Endothelial cell of umbilical vein (primary cell): ENCODE data around the gene PPP5C. TPM values are rescaled to one million over a fixed set of nuclear protein-coding genes. Genes with fewer than 3 reads are reported as not detected.

Experiments used
- BruUV-seq: library from RNA; stranded (reverse); fragments of 400-500 nt; replicated peaks from 2 replicates; lab custom pipeline; 2021; lab: Mats Ljungman, UMichigan
- CTCF ChIA-PET: fragments of 300-600, 350-600 bp; sonication (Branson Sonifier 250); formaldehyde crosslinking; loops from one replicate; lab custom pipeline; 2021; ENCODE audit warnings: antibody characterized with exemption, inconsistent platforms; lab: Charles Lee
- POLR2A ChIA-PET: fragments of 300-600, 350-600 bp; sonication (Branson Sonifier 250); formaldehyde crosslinking; loops from one replicate; lab custom pipeline; 2021; ENCODE audit warnings: antibody characterized with exemption, inconsistent platforms; lab: Charles Lee
- DNase-seq: peaks from one replicate; pipeline ENCODE4 v3.0.0-alpha.2; 2011; ENCODE audit warnings: low read depth, low spot score
- FAIRE-seq: peaks from 2 replicates; lab custom pipeline; 2011; peaks lifted over from hg19 to GRCh38; lab: Jason Lieb, UNC
- H2AFZ ChIP-seq: 2 replicates; pipeline ENCODE4 v1.6.0; 2012; ENCODE audit warnings: low read depth, low read length, control low read depth, inconsistent platforms
- H3K27ac ChIP-seq: 2 replicates; pipeline ENCODE4 v1.5.1; 2011; ENCODE audit warnings: low read depth, mild to moderate bottlenecking, control low read depth, low read length, moderate library complexity; ENCODE audit not compliant: insufficient read depth
- H3K27me3 ChIP-seq, 2 experiments: 2 replicates each; pipeline versions ENCODE4 v1.6.0 to v1.6.1; 2011; ENCODE audit warnings: low read length in 2 of 2, mixed read lengths in 1 of 2; ENCODE audit not compliant: control insufficient read depth in 2 of 2, insufficient read depth in 2 of 2
- H3K36me3 ChIP-seq, 2 experiments: 2 replicates in 1 of 2; 3 replicates in 1 of 2; pipeline ENCODE4 v1.5.1; 2011; ENCODE audit warnings: low read length in 2 of 2, mild to moderate bottlenecking in 1 of 2, moderate library complexity in 1 of 2; ENCODE audit not compliant: control insufficient read depth in 2 of 2, insufficient read depth in 2 of 2; ENCODE audit errors: extremely low read depth in 1 of 2
- H3K4me1 ChIP-seq: 3 replicates; pipeline ENCODE4 v1.5.1; 2011; ENCODE audit warnings: mild to moderate bottlenecking, low read length; ENCODE audit not compliant: control insufficient read depth, insufficient read depth; ENCODE audit errors: extremely low read depth
- H3K4me2 ChIP-seq: 2 replicates; pipeline ENCODE4 v1.6.1; 2011; ENCODE audit warnings: low read length, control low read depth, mixed read lengths; ENCODE audit not compliant: insufficient read depth
- H3K4me3 ChIP-seq, 3 experiments: fragments of 200-600 bp in 1 of 3; sonication (generic), shearing (Covaris generic) in 1 of 3; replicated peaks in 1 of 3; 2 replicates each; pipeline ENCODE4 v1.5.1; 2011 to 2016; ENCODE audit warnings: control low read depth in 3 of 3, low read length in 3 of 3, mild to moderate bottlenecking in 2 of 3, inconsistent platforms in 1 of 3, low read depth in 1 of 3, moderate library complexity in 1 of 3; ENCODE audit not compliant: insufficient read depth in 1 of 3
- H3K79me2 ChIP-seq: 2 replicates; pipeline ENCODE4 v1.6.0; 2012; ENCODE audit warnings: low read length, inconsistent platforms; ENCODE audit not compliant: control insufficient read depth, insufficient read depth
- H3K9ac ChIP-seq: replicated peaks from 2 replicates; pipeline ENCODE3; 2011; ENCODE audit warnings: low read length, control low read depth; ENCODE audit not compliant: insufficient read depth; ENCODE audit errors: extremely low read depth
- H3K9me1 ChIP-seq: replicated peaks from 3 replicates; pipeline ENCODE4 v1.6.0; 2011; ENCODE audit warnings: mild to moderate bottlenecking, low read length; ENCODE audit not compliant: control insufficient read depth, insufficient read depth; ENCODE audit errors: extremely low read depth
- H3K9me3 ChIP-seq: replicated peaks from 2 replicates; pipeline ENCODE4 v1.5.1; 2012; ENCODE audit warnings: low read length, inconsistent platforms; ENCODE audit not compliant: control insufficient read depth, insufficient read depth
- H4K20me1 ChIP-seq: replicated peaks from 2 replicates; pipeline ENCODE3; 2011; ENCODE audit warnings: mild to moderate bottlenecking, low read length; ENCODE audit not compliant: control insufficient read depth, insufficient read depth; ENCODE audit errors: extremely low read depth
- EZH2 ChIP-seq: IDR thresholded peaks from 2 replicates; pipeline ENCODE4 v1.6.1; 2012; ENCODE audit warnings: borderline replicate concordance, low read depth, mild to moderate bottlenecking, moderate library complexity, low read length, inconsistent platforms; ENCODE audit not compliant: severe bottlenecking
- GATA2 ChIP-seq: IDR thresholded peaks from 2 replicates; pipeline ENCODE4 v1.7.0; 2011; ENCODE audit warnings: low read depth, mild to moderate bottlenecking, moderate library complexity, mixed read lengths, low read length; ENCODE audit not compliant: insufficient read length, insufficient read depth
- JUN ChIP-seq: IDR thresholded peaks from 2 replicates; pipeline ENCODE4 v1.6.1; 2011; ENCODE audit warnings: borderline replicate concordance, low read depth; ENCODE audit not compliant: insufficient read length, insufficient read depth
- POLR2A ChIP-seq: IDR thresholded peaks from 2 replicates; pipeline ENCODE4 v1.6.1; 2012; ENCODE audit warnings: low read depth, mild to moderate bottlenecking, control low read depth, low read length
- dilution Hi-C: fragments of 300-500 bp; cut with MboI; formaldehyde crosslinking; loops from one replicate; pipeline ENCODE4 v1.15.0; 2019; ENCODE audit warnings: low sequenced_read_pairs; ENCODE audit not compliant: extremely low pct_ligation_motif_present
- intact Hi-C: fragments of 100-400 bp; cut with micrococcal nuclease; formaldehyde crosslinking; loops from one replicate; pipeline ENCODE4 v1.10.0; 2022
- polyA plus RNA-seq, 4 experiments: library from polyadenylated mRNA; depleted of rRNA in 3 of 4; stranded (reverse) in 3 of 4; unstranded in 1 of 4; fragments of >200 nt; gene quantifications; 2 replicates each; pipeline versions ENCODE4 v1.2.1 to v1.2.3, GENCODE V29; 2011 to 2012; ENCODE audit warnings: missing spikeins in 1 of 4
- total RNA-seq: library from RNA; stranded (reverse); gene quantifications from 2 replicates; pipeline ENCODE4 v1.2.3, GENCODE V29; 2021
- TF ChIP-seq, protein P1 (sequence below): IDR thresholded peaks from 2 replicates; pipeline ENCODE4 v1.6.1; 2011; ENCODE audit not compliant: insufficient read depth, insufficient read length
- TF ChIP-seq, protein P2 (sequence below), 2 donors: IDR thresholded peaks; 1 replicate in 1 of 2; 2 replicates in 1 of 2; pipeline ENCODE4 v1.5.1; 2011; ENCODE audit warnings: low read length in 2 of 2, mild to moderate bottlenecking in 2 of 2, moderate library complexity in 2 of 2, control low read depth in 1 of 2, inconsistent platforms in 1 of 2, low read depth in 1 of 2; ENCODE audit not compliant: insufficient read depth in 1 of 2; ENCODE audit errors: extremely low read depth in 1 of 2

The PPP5C gene
- total and polyA plus RNA-seq, 2 donors (not counting 3 experiments of a cell fraction or from before 2014, with no cell fraction given) = 114 to 172 TPM

DNA sequence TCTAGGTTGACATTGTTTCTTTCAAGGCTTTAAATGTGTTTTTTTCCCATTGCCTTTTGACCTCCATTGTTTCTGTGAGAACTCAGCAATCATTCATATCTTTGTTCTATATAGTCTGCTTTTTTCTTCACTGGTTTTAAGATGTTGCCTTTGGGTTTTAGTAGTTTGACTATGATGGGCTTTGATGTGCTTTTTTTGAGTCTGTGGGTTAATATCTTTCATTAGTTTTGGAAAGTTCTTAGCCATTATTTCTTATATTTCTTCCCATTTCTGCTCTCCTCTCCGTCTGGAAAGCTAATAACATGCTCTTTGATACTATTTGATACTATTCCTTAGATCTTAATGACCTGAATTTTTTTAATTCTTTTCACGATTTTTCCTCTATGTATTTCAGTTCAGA, 33.8 kb downstream of the PPP5C start:
- ChIA-PET POLR2A (no interaction called here), CTCF (interaction anchor here (1.3 kb wide), 1 partner anchor 100 kb away, joined by 3 read pairs; no protein-coding TSS in a partner anchor)
- no TSS peak for BruUV-seq
- H3K27me3 ChIP-seq = no peaks in the 10 kb centered on the region
- FAIRE-seq = no peak
- peak; percentile 34 for DNase-seq
- dilution Hi-C loops (no loop called here), intact Hi-C loops (no loop called here)
- no peaks in the 10 kb centered on the region for H3K4me1 ChIP-seq
- no peak overlapping the region for H3K9ac ChIP-seq
- no peaks in the 10 kb centered on the region for H3K9me1 ChIP-seq
- H4K20me1 ChIP-seq = no peaks in the 10 kb centered on the region
- H3K79me2 ChIP-seq = peaks cover 19% of the 10 kb centered on the region
- H3K9me3 ChIP-seq = no peaks in the 10 kb centered on the region
- TF ChIP-seq GATA2 = no peak
- TF ChIP-seq POLR2A = no peak
- TF ChIP-seq, protein P1, sequence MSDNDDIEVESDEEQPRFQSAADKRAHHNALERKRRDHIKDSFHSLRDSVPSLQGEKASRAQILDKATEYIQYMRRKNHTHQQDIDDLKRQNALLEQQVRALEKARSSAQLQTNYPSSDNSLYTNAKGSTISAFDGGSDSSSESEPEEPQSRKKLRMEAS = no peak
- TF ChIP-seq EZH2 = no peak
- TF ChIP-seq, protein P2, sequence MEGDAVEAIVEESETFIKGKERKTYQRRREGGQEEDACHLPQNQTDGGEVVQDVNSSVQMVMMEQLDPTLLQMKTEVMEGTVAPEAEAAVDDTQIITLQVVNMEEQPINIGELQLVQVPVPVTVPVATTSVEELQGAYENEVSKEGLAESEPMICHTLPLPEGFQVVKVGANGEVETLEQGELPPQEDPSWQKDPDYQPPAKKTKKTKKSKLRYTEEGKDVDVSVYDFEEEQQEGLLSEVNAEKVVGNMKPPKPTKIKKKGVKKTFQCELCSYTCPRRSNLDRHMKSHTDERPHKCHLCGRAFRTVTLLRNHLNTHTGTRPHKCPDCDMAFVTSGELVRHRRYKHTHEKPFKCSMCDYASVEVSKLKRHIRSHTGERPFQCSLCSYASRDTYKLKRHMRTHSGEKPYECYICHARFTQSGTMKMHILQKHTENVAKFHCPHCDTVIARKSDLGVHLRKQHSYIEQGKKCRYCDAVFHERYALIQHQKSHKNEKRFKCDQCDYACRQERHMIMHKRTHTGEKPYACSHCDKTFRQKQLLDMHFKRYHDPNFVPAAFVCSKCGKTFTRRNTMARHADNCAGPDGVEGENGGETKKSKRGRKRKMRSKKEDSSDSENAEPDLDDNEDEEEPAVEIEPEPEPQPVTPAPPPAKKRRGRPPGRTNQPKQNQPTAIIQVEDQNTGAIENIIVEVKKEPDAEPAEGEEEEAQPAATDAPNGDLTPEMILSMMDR (IDR thresholded peaks at IDR 0.05; ENCODE audit: extremely low read depth in 1 of 2, insufficient read depth in 1 of 2, low read depth in 1 of 2, low read length in 2 of 2) = no peak
- no peak for TF ChIP-seq JUN
- H3K4me3 ChIP-seq = no peak overlapping the region
- peaks cover 28 to 38% of the 10 kb centered on the region in 2 experiments for H3K36me3 ChIP-seq
- no peak overlapping the region for H2AFZ ChIP-seq
- H3K27ac ChIP-seq = no peak overlapping the region
- H3K4me2 ChIP-seq = no peak overlapping the region
